ENCODE results near the gene SPOP. TPM values are rescaled to one million over a fixed set of nuclear protein-coding genes. Genes with fewer than 3 reads are reported as not detected.

Gene SPOP
- total RNA-seq, 2 donors from 2014 or later = 117 to 130 TPM

- intact Hi-C loops (cut with DNase I) = no loop called here
- no peak for DNase-seq (ENCODE audit: low spot score)
Measured at GRCh38 chr17:49700960-49701359, 23.1 kb upstream of the SPOP start.

- no peak for DNase-seq (ENCODE audit: low spot score)
- intact Hi-C loops (cut with DNase I) = loop anchor here (5.0 to 10.0 kb wide), 2 partner anchors 288 to 1785 kb away; partner anchors contain the start of gene PHB1 (in 1 of the 2)
Measured at GRCh38 chr17:49699966-49700575, 22.2 kb upstream of the SPOP start.

GRCh38 chr17:49698005-49698404, 20.1 kb upstream of the SPOP start:
- intact Hi-C loops (cut with DNase I) = loop anchor here (5.0 to 10.0 kb wide), 2 partner anchors 286 to 1783 kb away; partner anchors contain the start of gene PHB1 (in 1 of the 2)

GRCh38 chr17:49696233-49696761, 18.4 kb upstream of the SPOP start:
- intact Hi-C loops (cut with DNase I) = loop anchor here (5.0 to 10.0 kb wide), 2 partner anchors 284 to 1781 kb away; partner anchors contain the start of gene PHB1 (in 1 of the 2)
- DNase-seq (ENCODE audit: low spot score) = no peak

More at GRCh38 chr17:49698005-49698404, 20.1 kb upstream of the SPOP start:
- no peak for DNase-seq (ENCODE audit: low spot score)

- DNase-seq (ENCODE audit: low spot score) = no peak
- intact Hi-C loops (cut with DNase I) = loop anchor here (2.0 to 10.0 kb wide), 3 partner anchors 125 to 1781 kb away; partner anchors contain the start of gene PHB1 (in 1 of the 2)
Measured at GRCh38 chr17:49695698-49696232, 17.9 kb upstream of the SPOP start.

GRCh38 chr17:49694847-49695697, 17.2 kb upstream of the SPOP start:
- DNase-seq (ENCODE audit: low spot score) = no peak

GRCh38 chr17:49692751-49693150, 14.9 kb upstream of the SPOP start:
- DNase-seq (ENCODE audit: low spot score) = no peak
- intact Hi-C loops (cut with DNase I) = loop anchor here (2.0 to 10.0 kb wide), 2 partner anchors 122 to 1778 kb away; no protein-coding TSS in a partner anchor

More at GRCh38 chr17:49694847-49695697, 17.2 kb upstream of the SPOP start:
- intact Hi-C loops (cut with DNase I) = loop anchor here (2.0 to 10.0 kb wide), 3 partner anchors 124 to 1780 kb away; partner anchors contain the start of gene PHB1 (in 1 of the 2)

GRCh38 chr17:49691677-49692191, 13.8 kb upstream of the SPOP start:
- intact Hi-C loops (cut with DNase I) = loop anchor here (2.0 to 10.0 kb wide), 2 partner anchors 121 to 1777 kb away; no protein-coding TSS in a partner anchor
- peak; percentile 70 for DNase-seq (ENCODE audit: low spot score)

GRCh38 chr17:49691086-49691676, 13.3 kb upstream of the SPOP start:
- peak; percentile 88 for DNase-seq (ENCODE audit: low spot score)
- intact Hi-C loops (cut with DNase I) = loop anchor here in 1 of 2 donors (10.0 kb wide), 1 partner anchor 1776 kb away; no protein-coding TSS in a partner anchor

GRCh38 chr17:49690256-49690655, 12.4 kb upstream of the SPOP start:
- intact Hi-C loops (cut with DNase I) = loop anchor here in 1 of 2 donors (10.0 kb wide), 1 partner anchor 1775 kb away; no protein-coding TSS in a partner anchor
- DNase-seq (ENCODE audit: low spot score) = no peak

GRCh38 chr17:49688848-49689247, 11.0 kb upstream of the SPOP start:
- intact Hi-C loops (cut with DNase I) = loop anchor here in 1 of 2 donors (5.0 kb wide), 1 partner anchor 57 kb away; no protein-coding TSS in a partner anchor
- DNase-seq (ENCODE audit: low spot score) = no peak

- intact Hi-C loops (cut with DNase I) = loop anchor here in 1 of 2 donors (5.0 kb wide), 1 partner anchor 56 kb away; no protein-coding TSS in a partner anchor
- DNase-seq (ENCODE audit: low spot score) = peak; percentile 25
Measured at GRCh38 chr17:49687878-49688491, 10.1 kb upstream of the SPOP start.

- DNase-seq (ENCODE audit: low spot score) = no peak
- intact Hi-C loops (cut with DNase I) = loop anchor here in 1 of 2 donors (5.0 kb wide), 1 partner anchor 49 kb away; no protein-coding TSS in a partner anchor
Measured at GRCh38 chr17:49681106-49681979, 3.4 kb upstream of the SPOP start.

GRCh38 chr17:49680314-49680713, 2.4 kb upstream of the SPOP start:
- DNase-seq (ENCODE audit: low spot score) = no peak
- intact Hi-C loops (cut with DNase I) = loop anchor here in 1 of 2 donors (5.0 kb wide), 1 partner anchor 48 kb away; no protein-coding TSS in a partner anchor

GRCh38 chr17:49677134-49677932, 564 bp downstream of the SPOP start:
- intact Hi-C loops (cut with DNase I) = loop anchor here in 1 of 2 donors (10.0 kb wide), 1 partner anchor 63 kb away; no protein-coding TSS in a partner anchor
- peak; percentile 99 for DNase-seq (ENCODE audit: low spot score)
